HepG2 (cell line): ENCODE data around the gene CCT8. TPM values are rescaled to one million over a fixed set of nuclear protein-coding genes. Genes with fewer than 3 reads are reported as not detected.

Experiments used
- ATAC-seq: fragments of 200-7000 bp; cut with Tn5 transposase; 3 replicates; pipeline ENCODE4 v1.9.1; 2020; ENCODE audit warnings: mild to moderate bottlenecking, moderate library complexity
- BruUV-seq: library from RNA; stranded (reverse); fragments of 400-500 nt; replicated peaks from 2 replicates; lab custom pipeline; 2021; lab: Mats Ljungman, UMichigan
- CTCF ChIA-PET: fragments of 300-600 bp; formaldehyde crosslinking; extraction: SDS; loops from one replicate; lab custom pipeline; 2021; ENCODE audit warnings: low total read pairs, inconsistent platforms, low intra/inter-chr PET ratio; lab: Yijun Ruan, JAX
- POLR2A ChIA-PET: fragments of 350-600 bp; sonication (Branson Sonifier 250); formaldehyde crosslinking; loops from one replicate; lab custom pipeline; 2020; ENCODE audit warnings: antibody characterized with exemption, inconsistent platforms; lab: Yijun Ruan, JAX
- DNase-seq: peaks from one replicate; pipeline ENCODE4 v3.0.0-alpha.2; 2015; ENCODE audit warnings: low spot score
- FAIRE-seq: peaks from 3 replicates; lab custom pipeline; 2011; peaks lifted over from hg19 to GRCh38; lab: Jason Lieb, UNC
- H2AFZ ChIP-seq: one replicate; pipeline ENCODE4 v1.6.1; 2011; ENCODE audit warnings: low read length, inconsistent platforms
- H3K27ac ChIP-seq: fragments of 300-600 bp; 3 replicates; pipeline ENCODE4 v1.8.0; 2011; ENCODE audit warnings: mixed run types, mild to moderate bottlenecking, mixed read lengths, low read length, inconsistent platforms; ENCODE audit not compliant: insufficient read depth; ENCODE audit errors: extremely low read length
- H3K27me3 ChIP-seq, 2 experiments: fragments of 200-600 bp in 1 of 2; 2 replicates in 1 of 2; 3 replicates in 1 of 2; pipeline versions ENCODE4 v1.6.0 to v1.8.0; 2011; ENCODE audit warnings: low read length in 2 of 2, mild to moderate bottlenecking in 2 of 2, moderate library complexity in 2 of 2, inconsistent platforms in 1 of 2; ENCODE audit not compliant: insufficient read depth in 2 of 2, control insufficient read depth in 1 of 2
- H3K36me3 ChIP-seq, 2 experiments: fragments of 200-600 bp in 1 of 2; replicated peaks in 1 of 2; 2 replicates in 1 of 2; 3 replicates in 1 of 2; pipeline versions ENCODE4 v1.5.1 to v1.8.0; 2011; ENCODE audit warnings: low read length in 2 of 2, inconsistent platforms in 1 of 2; ENCODE audit not compliant: insufficient read depth in 2 of 2, control insufficient read depth in 1 of 2
- H3K4me1 ChIP-seq: 2 replicates; pipeline ENCODE4 v1.5.1; 2012; ENCODE audit warnings: low read length, inconsistent platforms; ENCODE audit not compliant: insufficient read depth
- H3K4me2 ChIP-seq: 2 replicates; pipeline ENCODE4 v1.6.0; 2011; ENCODE audit warnings: low read depth, low read length, inconsistent platforms
- H3K4me3 ChIP-seq, 3 experiments: fragments of 200-600 bp in 1 of 3; sonication (generic), shearing (Covaris generic) in 1 of 3; replicated peaks in 1 of 3; 2 replicates each; pipeline ENCODE4 v1.5.1; 2011 to 2016; ENCODE audit warnings: low read length in 3 of 3, inconsistent platforms in 2 of 3, low read depth in 2 of 3, mild to moderate bottlenecking in 2 of 3, control low read depth in 1 of 3, mixed read lengths in 1 of 3; ENCODE audit not compliant: insufficient read depth in 1 of 3
- H3K79me2 ChIP-seq: one replicate; pipeline ENCODE4 v1.6.1; 2011; ENCODE audit warnings: low read length, inconsistent platforms; ENCODE audit not compliant: insufficient read depth
- H3K9ac ChIP-seq: 2 replicates; pipeline ENCODE4 v1.6.0; 2011; ENCODE audit warnings: mild to moderate bottlenecking, low read depth, low read length, inconsistent platforms; ENCODE audit not compliant: insufficient read depth
- H3K9me3 ChIP-seq: 2 replicates; pipeline ENCODE4 v1.5.1; 2012; ENCODE audit warnings: mild to moderate bottlenecking, low read length
- H4K20me1 ChIP-seq: 2 replicates; pipeline ENCODE4 v1.6.0; 2011; ENCODE audit warnings: inconsistent platforms, mild to moderate bottlenecking, low read length, moderate library complexity; ENCODE audit not compliant: insufficient read depth
- AKAP8 ChIP-seq: sonication (generic); formaldehyde crosslinking; IDR thresholded peaks from 2 replicates; pipeline ENCODE4 v1.5.1; 2020; ENCODE audit warnings: mild to moderate bottlenecking, missing genetic modification reagents
- ETS1 ChIP-seq: sonication (generic); formaldehyde crosslinking; IDR thresholded peaks from 2 replicates; pipeline ENCODE4 v1.4.0; 2020; ENCODE audit warnings: missing genetic modification reagents
- KAT8 ChIP-seq: IDR thresholded peaks from 2 replicates; pipeline ENCODE4 v1.6.1; 2016; ENCODE audit warnings: missing genetic modification reagents, missing compliant biosample characterization
- NFIC ChIP-seq: IDR thresholded peaks from 2 replicates; pipeline ENCODE4 v1.6.1; 2012; ENCODE audit warnings: mild to moderate bottlenecking, low read length, inconsistent platforms
- NR3C1 ChIP-seq: sonication (generic); formaldehyde crosslinking; IDR thresholded peaks from 2 replicates; pipeline ENCODE4 v1.4.0; 2020; ENCODE audit warnings: missing genetic modification reagents
- PLSCR1 ChIP-seq: sonication (generic); formaldehyde crosslinking; IDR thresholded peaks from 2 replicates; pipeline ENCODE4 v1.5.0; 2020; ENCODE audit warnings: missing genetic modification reagents, mild to moderate bottlenecking, borderline replicate concordance
- SATB2 ChIP-seq: sonication (generic); formaldehyde crosslinking; IDR thresholded peaks from 2 replicates; pipeline ENCODE4 v1.5.0; 2020; ENCODE audit warnings: missing genetic modification reagents
- SKI ChIP-seq: fragments of 450-650 bp; IDR thresholded peaks from one replicate; pipeline ENCODE4 v1.6.1; 2018; ENCODE audit warnings: mild to moderate bottlenecking; ENCODE audit not compliant: partially characterized antibody
- SP2 ChIP-seq: sonication (generic); formaldehyde crosslinking; IDR thresholded peaks from 2 replicates; pipeline ENCODE4 v1.5.1; 2020; ENCODE audit warnings: mild to moderate bottlenecking, missing genetic modification reagents
- ZNF230 ChIP-seq: sonication (generic); formaldehyde crosslinking; IDR thresholded peaks from 2 replicates; pipeline ENCODE4 v1.4.0; 2020; ENCODE audit warnings: mild to moderate bottlenecking, missing genetic modification reagents
- ZNF549 ChIP-seq: sonication (generic); formaldehyde crosslinking; IDR thresholded peaks from 2 replicates; pipeline ENCODE4 v1.5.0; 2020; ENCODE audit warnings: missing genetic modification reagents
- ZNF577 ChIP-seq: sonication (generic); formaldehyde crosslinking; IDR thresholded peaks from 2 replicates; pipeline ENCODE4 v1.4.0; 2020; ENCODE audit warnings: mild to moderate bottlenecking, low read depth, missing genetic modification reagents, borderline replicate concordance
- ZNF761 ChIP-seq: sonication (generic); formaldehyde crosslinking; conservative IDR thresholded peaks from 2 replicates; pipeline ENCODE4 v1.4.0; 2020; ENCODE audit warnings: mild to moderate bottlenecking, missing genetic modification reagents
- ZUFSP ChIP-seq: sonication (generic); formaldehyde crosslinking; IDR thresholded peaks from 2 replicates; pipeline ENCODE4 v1.9.0; 2021; ENCODE audit warnings: missing genetic modification reagents, mild to moderate bottlenecking, borderline replicate concordance
- WGBS: methylation state at CpG from one replicate; pipeline ENCODE4 v1.1.6; 2017; ENCODE audit warnings: low lambda C conversion rate; 5-methylcytosine and 5-hydroxymethylcytosine counted together
- in situ Hi-C: cut with HindIII; loops from 2 replicates; pipeline ENCODE4 v1.10.0; 2017; ENCODE audit warnings: low pct_unique_long_range_greater_than_20kb; ENCODE audit not compliant: extremely low pct_ligation_motif_present
- intact Hi-C: fragments of 100-400 bp; cut with micrococcal nuclease; formaldehyde crosslinking; loops from one replicate; pipeline ENCODE4 v1.10.0; 2022; ENCODE audit not compliant: unreplicated experiment
- polyA plus RNA-seq, 8 experiments: library from polyadenylated mRNA; depleted of rRNA in 3 of 8; stranded (reverse) in 7 of 8; unstranded in 1 of 8; fragments of >200 nt; fragmentation: Illumina TruSeq in 4 of 8; extraction: Trizol in 4 of 8; gene quantifications; 2 replicates each; pipeline versions ENCODE4 v1.2.1 to v1.2.3, GENCODE V29; 2011 to 2016; ENCODE audit warnings: low read depth in 4 of 8, missing spikeins in 1 of 8, mixed read lengths in 1 of 8; ENCODE audit not compliant: insufficient read depth in 1 of 8
- total RNA-seq, 5 experiments: library from RNA; depleted of rRNA; stranded (reverse); fragments of >200 nt; fragmentation: Illumina TruSeq; extraction: Trizol; gene quantifications; 2 replicates each; pipeline ENCODE4 v1.2.3, GENCODE V29; 2016; ENCODE audit warnings: low read depth in 1 of 5
- TF ChIP-seq, protein P1 (sequence below): sonication (generic); formaldehyde crosslinking; IDR thresholded peaks from 2 replicates; pipeline ENCODE4 v1.5.0; 2020; ENCODE audit warnings: missing genetic modification reagents
- TF ChIP-seq, protein P2 (sequence below): sonication (generic); formaldehyde crosslinking; conservative IDR thresholded peaks from 2 replicates; pipeline ENCODE4 v1.4.0; 2020; ENCODE audit warnings: missing genetic modification reagents
- TF ChIP-seq, protein P3 (sequence below): sonication (generic); formaldehyde crosslinking; IDR thresholded peaks from 2 replicates; pipeline ENCODE4 v1.5.1; 2020; ENCODE audit warnings: mild to moderate bottlenecking, missing genetic modification reagents, borderline replicate concordance

Gene CCT8
- total and polyA plus RNA-seq, 2 of the 13 experiments (the other 11 are each of a cell fraction or from before 2014, with no cell fraction given): 127 to 325 TPM

GRCh38 chr21:29083306-29083705 lies 9.9 kb upstream of the CCT8 start:
- Histone ChIP-seq H3K27ac (no peak overlapping the region), H3K4me3 (no peak overlapping the region), H3K9me3 (no peaks in the 10 kb centered on the region), H3K36me3 (no peaks in the 10 kb centered on the region), H3K9ac (no peak overlapping the region), H3K4me1 (peaks cover 21% of the 10 kb centered on the region; the same call in 1 of the 2 replicates), H3K27me3 (peaks cover 0 to 4% of the 10 kb centered on the region in 2 experiments; a peak in 1 of 5 replicates), H4K20me1 (no peaks in the 10 kb centered on the region), H2AFZ (no peak overlapping the region), H3K79me2 (no peaks in the 10 kb centered on the region), H3K4me2 (no peak overlapping the region)
- TF ChIP-seq ZNF577 (CRISPR knock-in tag) (no peak), SATB2 (CRISPR knock-in tag) (no peak), ZNF761 (no peak), PLSCR1 (CRISPR knock-in tag) (no peak), SP2 (no peak), AKAP8 (no peak), SKI (no peak), ZNF549 (no peak), NR3C1 (CRISPR knock-in tag) (no peak), NFIC (no peak), ZUFSP (CRISPR knock-in tag) (no peak), KAT8 (CRISPR knock-in tag) (no peak), ETS1 (CRISPR knock-in tag) (no peak), ZNF230 (CRISPR knock-in tag) (no peak)
- TF ChIP-seq, protein P1, sequence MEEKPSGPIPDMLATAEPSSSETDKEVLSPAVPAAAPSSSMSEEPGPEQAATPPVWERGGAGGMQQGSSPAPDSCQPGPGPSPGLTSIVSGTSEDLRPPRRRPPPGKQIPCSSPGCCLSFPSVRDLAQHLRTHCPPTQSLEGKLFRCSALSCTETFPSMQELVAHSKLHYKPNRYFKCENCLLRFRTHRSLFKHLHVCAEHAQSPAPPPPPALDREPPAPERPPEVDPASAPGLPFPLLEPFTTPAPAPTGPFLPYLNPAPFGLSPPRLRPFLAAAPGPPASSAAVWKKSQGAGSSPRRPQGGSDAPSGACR (CRISPR knock-in tag): no peak
- TF ChIP-seq, protein P2, sequence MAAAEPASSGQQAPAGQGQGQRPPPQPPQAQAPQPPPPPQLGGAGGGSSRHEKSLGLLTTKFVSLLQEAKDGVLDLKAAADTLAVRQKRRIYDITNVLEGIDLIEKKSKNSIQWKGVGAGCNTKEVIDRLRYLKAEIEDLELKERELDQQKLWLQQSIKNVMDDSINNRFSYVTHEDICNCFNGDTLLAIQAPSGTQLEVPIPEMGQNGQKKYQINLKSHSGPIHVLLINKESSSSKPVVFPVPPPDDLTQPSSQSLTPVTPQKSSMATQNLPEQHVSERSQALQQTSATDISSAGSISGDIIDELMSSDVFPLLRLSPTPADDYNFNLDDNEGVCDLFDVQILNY (CRISPR knock-in tag): no peak
- TF ChIP-seq, protein P3, sequence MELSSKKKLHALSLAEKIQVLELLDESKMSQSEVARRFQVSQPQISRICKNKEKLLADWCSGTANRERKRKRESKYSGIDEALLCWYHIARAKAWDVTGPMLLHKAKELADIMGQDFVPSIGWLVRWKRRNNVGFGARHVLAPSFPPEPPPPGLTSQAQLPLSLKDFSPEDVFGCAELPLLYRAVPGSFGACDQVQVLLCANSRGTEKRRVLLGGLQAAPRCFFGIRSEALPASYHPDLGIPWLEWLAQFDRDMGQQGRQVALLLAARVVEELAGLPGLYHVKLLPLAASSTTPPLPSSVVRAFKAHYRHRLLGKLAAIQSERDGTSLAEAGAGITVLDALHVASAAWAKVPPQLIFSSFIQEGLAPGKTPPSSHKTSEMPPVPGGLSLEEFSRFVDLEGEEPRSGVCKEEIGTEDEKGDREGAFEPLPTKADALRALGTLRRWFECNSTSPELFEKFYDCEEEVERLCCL: no peak
- CTCF ChIA-PET: no interaction called here
- no TSS peak for BruUV-seq
- POLR2A ChIA-PET: no interaction called here
- in situ Hi-C loops: loop anchor here (25.0 kb wide), 2 partner anchors 754 to 2004 kb away; no protein-coding TSS in a partner anchor
- 24% methylated on average over 3 of the region's 3 CpGs for WGBS
- intact Hi-C loops: no loop called here
- DNase-seq (no peak), FAIRE-seq (no peak), ATAC-seq (no peak)
